Measurements from ENCODE around the gene NRDC.

DNA sequence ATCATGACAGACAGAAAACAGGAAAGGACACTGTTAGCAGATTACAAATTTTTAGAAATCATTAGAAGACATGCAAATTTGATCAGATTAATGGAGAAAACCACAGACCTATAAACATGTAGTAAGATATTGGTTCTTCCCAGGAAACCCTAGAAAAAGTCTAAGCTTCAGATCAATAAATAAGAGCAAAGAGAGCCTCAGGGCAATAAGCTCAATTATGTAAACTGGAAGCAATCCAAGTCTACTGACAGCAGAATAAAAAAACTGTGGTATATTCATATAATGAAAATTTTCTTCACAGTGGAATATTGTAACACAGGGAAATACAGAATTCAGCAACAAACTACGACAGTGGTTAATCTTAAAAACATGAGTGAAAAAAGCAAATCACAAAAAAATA lies 36.3 kb downstream of the NRDC start:
- TF ChIP-seq CTCF (IDR thresholded peaks at IDR 0.05) (no peak), POLR2A (IDR thresholded peaks at IDR 0.05) (no peak)

All from suprapubic skin (tissue), 3 donors.